NCI-H2029 treated with DMSO at 0.1 percent for 48 hours (cell line): ENCODE results near the gene MORC3.
"Not testable (repeated sequence)": the region's sequence is repeated elsewhere in the genome, so short reads cannot be mapped to it uniquely, and the experiment has no call there.

Source experiments
- DNase-seq: peaks from one replicate; lab custom pipeline; 2025; lab: John Stamatoyannopoulos, UW

MORC3 gene

DNA sequence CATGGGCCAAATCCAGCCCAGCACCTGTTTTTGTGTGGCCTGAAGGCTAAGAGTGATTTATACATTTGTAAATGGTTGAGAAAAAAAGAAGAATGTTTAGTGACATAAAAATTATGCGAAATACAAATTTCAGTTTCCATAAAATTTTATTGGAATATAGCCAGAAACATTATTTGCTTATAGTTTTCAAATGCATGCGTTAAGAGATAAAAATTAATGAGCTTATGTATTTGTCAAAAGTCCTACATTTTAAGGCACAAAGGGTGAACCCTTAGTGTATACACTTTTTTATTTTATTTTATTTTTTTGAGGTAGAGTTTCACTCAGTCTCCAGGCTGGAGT, 2.1 kb downstream of the MORC3 start:
- DNase-seq, result no peak

DNA sequence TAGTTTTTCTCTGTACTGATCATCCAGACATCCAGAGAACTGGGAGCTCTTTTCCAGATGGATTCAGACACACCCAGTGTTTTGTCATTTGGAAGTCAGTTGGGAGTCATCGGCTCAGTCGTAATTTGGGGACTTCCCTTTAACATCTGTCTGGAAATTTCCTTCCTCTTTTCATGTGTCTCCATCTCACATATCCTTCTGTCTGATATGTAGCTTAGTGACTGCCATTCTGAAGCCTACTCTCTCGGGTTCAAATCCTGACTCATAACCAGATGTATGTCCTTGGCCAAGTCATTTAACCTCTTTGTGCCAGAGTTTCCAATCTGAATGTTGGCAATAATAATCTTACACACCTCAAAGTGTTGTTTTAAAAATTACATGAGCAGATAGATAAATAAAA, 3.0 kb downstream of the MORC3 start:
- no peak for DNase-seq

DNA sequence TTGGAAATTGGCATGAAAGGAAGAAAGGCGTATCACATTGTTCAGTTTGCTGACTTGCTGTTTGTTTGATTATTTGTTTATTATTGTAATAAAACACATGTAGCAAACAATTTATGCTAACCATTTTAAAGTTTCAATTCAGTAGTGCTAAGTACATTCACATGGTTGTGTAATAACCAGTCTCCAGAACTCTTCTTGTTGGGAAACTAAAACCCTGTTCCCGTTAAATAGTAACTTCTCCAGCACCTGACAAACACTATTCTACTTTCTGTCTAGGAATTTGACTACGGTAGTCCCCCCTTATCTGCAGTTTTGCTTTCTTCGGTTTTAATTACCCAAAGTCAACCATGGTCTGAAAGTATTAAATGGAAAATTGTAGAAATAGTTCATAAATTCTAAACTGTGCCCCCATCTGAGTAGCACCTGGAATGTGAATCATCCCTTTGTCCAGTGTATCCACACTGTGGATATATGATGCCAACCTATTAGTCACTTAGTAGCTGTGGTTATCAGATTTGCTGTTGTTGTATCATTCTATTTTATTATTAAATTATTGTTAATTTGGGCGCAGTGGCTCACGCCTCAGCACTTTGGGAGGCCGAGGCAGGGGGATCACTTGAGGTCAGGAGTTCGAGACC, 5.5 kb downstream of the MORC3 start:
- no peak for DNase-seq

DNA sequence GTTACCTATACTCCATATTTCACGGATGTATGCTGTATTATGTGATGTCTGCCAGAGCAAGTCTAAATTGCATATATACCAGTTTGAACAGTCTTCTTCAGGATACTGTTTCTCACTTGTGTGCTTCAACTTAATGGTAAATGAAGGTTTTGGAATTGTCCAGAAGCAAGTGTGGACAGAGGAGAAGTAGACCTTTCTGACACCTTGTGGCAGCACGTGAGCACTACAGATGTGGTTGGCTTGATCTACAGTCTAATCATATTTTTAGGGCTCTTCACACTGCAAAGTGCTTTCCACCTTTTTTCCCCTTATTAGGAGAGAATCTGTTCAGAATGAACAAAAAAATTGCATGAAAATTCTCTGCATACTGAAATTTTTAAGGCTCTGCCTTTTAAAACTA, 10.9 kb downstream of the MORC3 start:
- DNase-seq, result peak; percentile 13

DNA sequence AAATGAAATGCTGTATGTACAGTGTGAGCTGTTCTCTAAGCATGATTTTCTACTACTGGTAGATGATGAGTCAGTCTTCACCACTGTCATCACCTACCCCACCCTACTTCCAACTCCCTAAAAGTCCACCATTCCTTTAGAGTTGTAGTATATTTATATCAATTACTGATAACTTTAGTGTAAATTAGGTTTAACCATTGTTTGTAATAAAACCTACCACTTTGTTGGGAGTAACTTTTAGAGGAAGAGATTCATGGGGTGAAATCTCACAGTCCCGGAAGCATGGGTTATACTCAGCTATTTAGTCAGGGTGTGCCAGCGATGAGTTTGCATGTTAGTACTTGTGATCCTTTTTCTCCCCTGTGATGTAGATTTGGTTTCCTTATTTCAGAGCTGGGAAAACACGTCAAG, 17.1 kb downstream of the MORC3 start:
- DNase-seq, result no peak

DNA sequence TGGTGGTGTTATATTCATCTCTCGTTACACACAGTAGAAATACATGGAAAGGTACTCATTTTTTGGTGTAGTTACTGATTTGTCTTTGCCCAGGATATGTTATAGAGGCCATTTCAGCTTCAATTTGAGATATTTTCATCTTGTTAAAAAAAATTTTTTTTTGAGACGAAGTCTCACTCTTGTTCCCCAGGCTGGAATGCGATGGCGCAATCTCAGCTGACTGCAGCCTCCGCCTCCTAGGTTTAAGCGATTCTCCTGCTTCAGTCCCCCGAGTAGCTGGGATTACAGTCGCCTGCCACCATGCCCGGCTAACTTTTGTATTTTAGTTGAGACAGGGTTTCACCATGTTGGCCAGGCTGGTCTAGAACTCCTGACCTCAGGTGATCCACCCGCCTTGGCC, 19.0 kb downstream of the MORC3 start:
- no peak for DNase-seq

DNA sequence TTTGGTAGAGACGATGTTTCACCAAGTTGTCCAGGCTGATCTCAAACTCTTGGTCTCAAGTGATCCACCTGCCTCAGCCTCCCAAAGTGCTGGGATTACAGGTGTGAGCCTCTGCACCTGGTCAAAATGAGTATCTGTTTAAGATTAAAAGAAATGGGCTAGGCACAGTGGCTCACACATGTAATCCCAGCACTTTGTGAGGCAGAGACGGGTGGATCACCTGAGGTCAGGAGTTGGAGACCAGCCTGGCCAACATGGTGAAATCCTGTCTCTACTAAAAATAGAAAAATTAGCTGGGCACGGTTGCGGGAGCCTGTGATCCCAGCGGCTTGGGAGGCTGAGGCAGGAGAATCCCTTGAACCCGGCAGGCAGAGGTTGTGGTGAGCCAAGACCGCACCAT, 22.6 kb downstream of the MORC3 start:
- not testable (repeated sequence) for DNase-seq

DNA sequence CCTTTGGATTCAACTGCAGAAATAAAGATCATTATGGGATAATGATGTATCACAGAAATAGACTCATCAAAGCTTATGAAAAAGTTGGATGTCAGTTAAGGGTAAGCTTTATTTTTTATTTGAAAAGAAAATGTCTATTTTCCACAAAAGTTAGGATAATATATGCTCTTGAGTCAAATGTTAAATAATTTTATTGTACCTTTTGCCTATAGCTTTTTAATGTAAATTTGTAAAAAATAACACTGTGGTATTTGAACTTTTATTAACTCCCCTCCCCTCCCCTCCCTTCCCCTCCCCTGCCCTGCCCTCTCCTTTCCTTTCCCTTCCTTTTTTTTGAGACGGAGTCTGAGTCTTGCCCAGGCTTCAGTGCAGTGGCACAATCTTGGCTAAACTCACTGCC, 24.9 kb downstream of the MORC3 start:
- no peak for DNase-seq

DNA sequence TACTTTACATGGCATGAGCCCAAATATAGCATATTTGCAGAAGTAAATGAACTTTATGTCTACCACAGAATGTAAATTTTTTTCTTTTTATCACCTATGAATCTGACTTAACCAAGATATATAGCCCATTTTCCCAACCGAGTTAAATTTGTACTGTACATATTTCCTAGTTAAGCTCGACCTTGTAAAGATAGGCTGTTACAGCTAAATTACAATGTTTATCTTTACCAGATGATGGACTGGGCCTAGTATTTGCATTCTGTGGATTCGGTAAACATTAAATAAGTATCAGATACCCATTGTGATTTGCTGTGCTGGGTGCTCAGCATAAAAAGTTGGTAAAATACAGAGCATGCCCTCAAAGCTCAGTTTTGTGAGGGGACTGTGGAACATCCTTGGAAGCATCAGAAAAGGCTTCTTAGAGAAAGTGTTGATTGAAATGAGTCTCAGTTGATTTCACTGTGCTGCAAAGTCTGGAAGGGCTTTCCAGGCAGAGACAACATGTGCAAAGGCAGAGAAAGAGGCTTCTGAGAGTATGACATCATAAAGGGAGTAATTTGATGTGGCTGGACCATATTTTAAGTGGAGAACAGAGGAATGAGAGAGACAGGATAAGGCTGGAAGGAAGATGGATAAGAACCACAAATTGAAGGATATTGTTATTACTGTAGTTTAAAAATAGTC, 27.4 kb downstream of the MORC3 start:
- no peak for DNase-seq

DNA sequence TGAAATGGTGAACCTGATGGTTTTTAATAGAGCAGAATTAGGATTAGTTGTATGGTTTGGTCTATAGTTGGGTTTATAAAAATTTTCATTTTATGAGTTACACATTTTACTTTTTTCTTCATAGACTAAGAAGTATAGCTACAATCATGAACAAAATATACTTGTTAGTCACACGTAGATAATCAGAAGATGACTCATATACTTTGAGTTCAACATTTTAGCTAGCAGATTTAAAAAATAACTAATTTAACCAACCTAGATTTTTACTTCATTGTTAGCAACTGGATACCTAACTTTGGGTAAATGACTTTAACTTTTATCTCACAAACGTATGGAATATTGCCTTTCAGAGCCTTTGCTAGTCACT, 27.9 kb downstream of the MORC3 start:
- DNase-seq, result no peak

DNA sequence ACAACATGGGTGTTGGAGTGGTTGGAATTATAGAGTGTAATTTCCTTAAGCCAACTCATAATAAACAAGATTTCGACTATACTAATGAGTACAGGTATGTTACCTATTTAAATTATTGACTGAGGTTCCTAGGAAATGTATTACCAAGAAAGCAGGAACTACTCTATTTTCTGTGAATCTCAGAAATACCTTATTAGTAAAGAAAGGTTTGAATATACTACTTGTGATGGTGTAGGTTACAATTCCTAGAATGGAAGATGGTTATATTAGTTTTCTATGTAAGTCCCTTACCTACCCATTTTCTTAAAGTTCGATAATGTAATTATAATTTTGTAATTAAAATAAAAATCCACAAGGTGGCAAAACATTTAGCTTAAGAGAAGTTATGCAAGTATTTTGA, 29.3 kb downstream of the MORC3 start:
- no peak for DNase-seq

DNA sequence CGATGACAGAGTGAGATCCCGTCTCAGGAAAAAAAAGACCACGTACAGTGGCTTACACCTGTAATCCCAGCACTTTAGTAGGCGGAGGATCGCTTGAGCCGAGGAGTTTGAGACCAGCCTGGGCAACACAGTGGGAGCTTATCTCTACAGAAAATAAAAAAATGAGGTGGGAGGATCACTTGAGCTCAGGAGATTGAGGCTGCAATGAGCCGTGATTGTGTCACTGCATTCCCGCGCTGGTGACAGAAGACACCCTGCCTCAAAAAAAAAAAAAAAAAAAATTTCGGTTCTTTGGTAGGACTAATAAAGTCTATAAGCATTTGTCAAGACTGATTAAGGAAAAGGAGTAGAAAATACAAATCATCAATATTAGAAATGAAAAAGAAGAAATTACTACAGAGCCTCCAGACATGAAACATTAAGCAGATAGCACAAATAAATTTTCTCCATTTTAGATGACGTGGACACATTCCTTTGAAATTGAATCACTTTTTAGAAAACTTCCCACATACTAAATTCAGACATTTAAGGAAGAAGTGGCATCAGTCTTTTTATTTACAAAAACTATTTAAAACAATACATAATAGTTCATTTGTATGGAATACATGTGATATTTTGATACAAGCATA, 30.4 kb downstream of the MORC3 start:
- no peak for DNase-seq

DNA sequence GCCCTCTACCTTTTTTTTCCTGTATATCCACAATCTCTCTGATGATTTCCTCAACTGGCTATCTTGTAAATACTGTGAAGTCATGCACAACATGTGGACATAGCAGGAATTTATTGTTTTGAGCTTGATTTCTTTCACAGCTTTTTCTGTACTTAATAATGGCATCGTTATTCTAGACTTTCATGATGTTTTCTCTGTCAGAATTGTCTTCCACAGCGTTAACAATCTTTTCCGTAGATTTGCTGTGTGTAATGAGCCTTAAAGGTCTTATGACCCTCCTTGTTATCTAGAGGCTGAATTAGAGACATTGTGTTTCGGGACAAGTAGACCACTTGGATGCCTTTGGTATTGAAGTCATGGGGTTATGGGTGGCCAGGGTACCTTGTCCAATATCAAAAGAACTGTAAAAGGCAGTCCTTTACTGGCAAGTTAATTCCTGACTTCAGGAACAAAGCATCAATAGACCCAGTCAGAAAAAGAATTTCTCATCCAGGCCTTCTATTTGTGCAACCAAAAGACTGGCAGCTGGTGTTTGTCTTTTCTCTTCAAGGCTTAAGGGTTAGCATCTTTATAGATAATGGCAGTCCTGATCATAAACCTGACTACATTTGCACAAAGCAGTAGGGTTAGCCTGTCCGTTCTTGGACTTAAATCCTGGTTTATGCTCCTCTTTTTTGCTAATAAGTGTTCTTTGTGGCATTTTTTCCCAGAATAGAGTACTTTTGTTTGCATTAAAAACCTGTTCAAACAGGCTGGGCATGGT, 35.1 kb downstream of the MORC3 start:
- DNase-seq, result no peak

DNA sequence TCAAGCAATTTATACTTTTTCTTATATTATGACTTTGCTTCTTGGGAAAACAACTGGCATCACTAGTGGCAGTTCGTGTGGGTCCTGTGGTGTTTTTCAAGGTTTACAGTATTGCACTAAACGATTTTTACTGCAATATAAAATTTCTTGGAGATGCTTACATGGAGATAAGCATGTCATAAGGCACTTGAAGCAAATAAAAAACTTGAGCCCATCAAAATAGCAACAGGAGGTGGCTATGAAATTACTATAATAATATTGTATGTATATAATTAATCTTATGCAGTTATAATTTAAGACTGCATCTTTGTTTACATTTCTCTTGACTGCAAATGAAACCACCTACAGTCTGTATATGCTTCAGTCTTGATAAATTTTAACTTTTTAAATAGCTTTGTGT, 35.9 kb downstream of the MORC3 start:
- no peak for DNase-seq

DNA sequence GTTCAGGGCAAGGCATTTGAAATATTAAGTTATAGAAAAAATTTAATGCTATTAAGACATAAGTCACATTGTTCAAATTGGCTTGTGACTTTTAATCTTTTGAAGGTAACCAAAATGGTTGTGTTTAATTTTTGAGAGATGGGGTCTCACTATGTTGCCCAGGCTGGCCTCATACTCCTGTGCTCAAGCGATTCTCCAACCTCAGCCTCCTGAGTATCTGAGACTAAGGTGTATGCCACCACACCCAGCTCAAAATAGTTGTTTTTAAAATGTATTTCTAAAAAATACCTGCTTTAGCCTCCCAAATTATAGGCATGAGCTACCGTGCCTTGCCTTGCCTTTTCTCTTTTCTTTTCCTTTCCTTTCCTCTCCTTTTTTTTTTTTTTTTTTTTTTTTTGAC, 39.2 kb downstream of the MORC3 start:
- no peak for DNase-seq

DNA sequence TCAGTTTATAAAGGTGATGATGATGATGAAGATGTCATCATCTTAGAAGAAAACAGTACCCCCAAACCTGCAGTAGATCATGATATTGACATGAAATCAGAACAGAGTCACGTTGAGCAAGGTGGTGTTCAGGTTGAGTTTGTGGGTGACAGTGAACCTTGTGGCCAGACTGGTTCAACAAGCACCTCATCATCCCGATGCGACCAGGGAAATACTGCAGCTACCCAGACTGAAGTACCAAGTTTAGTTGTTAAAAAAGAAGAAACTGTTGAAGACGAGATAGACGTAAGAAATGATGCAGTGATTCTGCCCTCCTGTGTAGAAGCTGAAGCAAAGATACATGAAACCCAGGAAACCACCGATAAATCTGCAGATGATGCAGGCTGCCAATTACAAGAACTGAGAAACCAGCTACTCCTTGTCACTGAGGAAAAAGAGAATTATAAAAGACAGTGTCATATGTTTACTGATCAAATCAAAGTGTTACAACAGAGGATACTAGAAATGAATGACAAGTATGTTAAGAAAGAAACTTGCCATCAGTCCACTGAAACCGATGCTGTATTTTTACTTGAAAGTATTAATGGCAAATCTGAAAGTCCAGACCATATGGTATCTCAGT, 49.2 kb downstream of the MORC3 start:
- DNase-seq, result no peak

DNA sequence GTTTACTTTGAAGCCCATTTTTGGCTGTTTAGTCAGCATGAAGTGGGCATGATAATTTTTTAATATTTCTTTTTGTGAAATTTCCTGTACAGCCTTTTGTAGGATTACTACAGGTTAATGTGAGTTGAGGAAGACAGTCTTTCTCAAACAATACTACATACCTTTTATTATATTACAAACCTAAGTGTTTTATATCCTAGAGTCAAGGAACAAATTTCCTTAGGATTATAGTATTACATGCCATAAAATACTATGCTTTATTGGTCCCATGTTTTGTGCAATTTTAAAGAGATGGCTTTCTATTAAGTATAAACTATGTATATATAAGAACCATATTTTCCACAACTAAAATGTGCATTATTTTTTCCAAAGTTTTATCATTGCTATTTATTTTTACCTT, 56.0 kb downstream of the MORC3 start:
- no peak for DNase-seq

DNA sequence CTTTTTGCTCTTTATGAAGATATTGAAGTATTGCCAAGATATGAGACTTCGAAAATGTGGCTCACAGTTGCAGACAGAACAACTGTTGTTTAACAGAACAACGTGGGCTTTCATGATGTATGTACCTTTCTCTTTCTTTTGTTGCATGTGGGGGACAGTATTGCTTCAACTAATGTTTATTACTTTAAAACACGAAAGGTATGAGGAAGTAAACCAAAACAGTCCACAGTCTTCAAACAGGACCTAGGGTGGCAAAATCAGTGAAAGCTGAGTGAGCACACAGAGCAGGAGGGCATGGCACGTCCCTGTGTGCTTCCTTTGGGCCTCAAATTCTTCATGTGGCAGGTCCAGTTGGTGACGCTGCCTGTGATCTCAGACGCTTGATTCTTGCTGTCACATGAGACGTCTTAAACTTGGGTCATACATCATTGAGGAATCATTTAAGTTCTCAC, 57.4 kb downstream of the MORC3 start:
- no peak for DNase-seq

DNA sequence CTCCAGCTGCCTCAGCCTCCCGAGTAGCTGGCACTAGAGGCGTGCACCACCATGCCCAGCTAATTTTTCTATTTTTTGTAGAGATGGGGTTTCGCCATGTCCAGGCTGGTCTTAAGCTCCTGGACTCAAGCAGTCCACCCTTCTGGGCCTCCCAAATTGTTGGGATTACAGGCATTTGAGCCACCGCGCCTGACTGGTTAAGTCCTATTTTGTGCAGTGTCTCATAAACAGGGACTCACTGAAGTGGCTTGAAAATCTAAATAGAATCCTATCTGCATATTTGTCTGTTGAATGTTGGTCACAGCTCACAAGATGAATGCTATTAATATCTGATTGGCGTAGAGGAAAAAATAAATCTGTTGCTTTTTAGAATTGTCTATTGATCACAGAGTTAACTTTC, 59.3 kb downstream of the MORC3 start:
- no peak for DNase-seq

DNA sequence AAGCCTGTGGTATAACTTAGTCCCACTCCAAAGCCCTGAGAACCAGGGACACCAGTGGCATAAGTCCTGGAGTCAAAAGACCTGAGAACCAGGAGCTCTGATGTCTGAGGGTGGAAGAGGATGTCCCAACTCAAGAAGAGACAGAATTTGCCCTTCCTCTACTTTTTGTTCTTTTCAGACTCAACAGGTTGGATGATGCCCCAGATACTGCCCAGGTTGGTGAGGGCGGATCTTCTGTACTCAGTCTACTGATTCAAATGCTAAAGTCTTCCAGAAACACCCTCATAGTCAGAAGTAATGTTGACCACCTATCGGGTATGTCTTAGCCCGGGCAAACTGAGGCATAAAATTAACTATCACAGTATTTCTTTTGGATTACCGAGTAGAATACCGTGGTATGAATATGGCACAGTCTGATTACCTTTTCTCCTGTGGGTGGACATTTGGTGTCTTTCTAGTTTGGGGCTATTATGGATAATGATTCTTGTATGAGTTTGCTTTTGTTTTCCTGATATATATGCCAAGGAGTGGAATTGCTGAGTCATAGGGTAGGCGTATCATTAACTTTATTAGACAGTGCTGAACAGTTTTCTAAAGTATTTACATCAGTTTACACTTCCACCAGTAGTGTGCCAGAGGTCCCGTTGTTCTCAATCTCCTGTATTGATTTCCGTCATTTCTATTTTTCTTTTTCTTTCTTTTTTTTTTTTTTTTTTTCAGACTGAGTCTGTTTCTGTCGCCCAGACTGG, 62.0 kb downstream of the MORC3 start:
- no peak for DNase-seq

DNA sequence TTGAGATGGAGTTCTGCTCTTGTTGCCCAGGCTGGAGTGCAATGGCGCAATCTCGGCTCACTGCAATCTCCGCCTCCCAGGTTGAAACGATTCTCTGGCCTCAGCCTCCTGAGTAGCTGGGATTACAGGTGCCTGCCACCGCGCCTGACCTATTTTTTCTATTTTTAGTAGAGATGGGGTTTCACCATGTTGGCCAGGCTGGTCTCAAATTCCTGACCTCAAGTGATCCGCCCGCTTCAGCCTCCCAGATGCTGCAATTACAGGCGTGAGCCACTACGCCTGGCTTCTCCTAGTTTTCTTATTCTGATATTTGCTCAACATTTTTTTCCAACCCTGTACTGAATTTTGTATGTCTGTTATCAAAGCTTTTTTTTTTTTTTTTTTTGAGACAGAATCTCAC, 62.7 kb downstream of the MORC3 start:
- not testable (repeated sequence) for DNase-seq

DNA sequence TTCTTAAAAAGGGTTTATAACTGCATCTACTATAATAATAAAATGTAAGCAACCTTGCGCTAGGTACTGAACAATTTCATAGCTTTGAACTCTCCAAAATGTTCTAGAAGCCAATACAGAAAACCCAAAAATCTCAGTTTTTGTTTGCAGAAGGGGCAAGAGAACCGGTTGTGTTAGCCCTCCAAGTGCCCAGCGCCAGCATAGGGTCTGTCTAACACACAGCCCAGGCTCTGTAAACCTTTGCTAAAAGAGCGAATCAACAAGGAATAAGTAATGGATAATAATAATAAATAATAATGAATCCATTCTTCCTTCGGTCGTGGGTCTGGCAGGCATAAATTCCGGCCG, 64.9 kb downstream of the MORC3 start:
- peak; percentile 74 for DNase-seq
